HepG2 (cell line): ENCODE measurements around the gene CXXC5. TPM values are rescaled to one million over a fixed set of nuclear protein-coding genes. Genes with fewer than 3 reads are reported as not detected.

Experiments
- CREM ChIP-seq, 2 experiments: sonication (generic) in 1 of 2; formaldehyde crosslinking in 1 of 2; IDR thresholded peaks; 2 replicates each; pipeline versions ENCODE4 v1.4.0 to v1.6.1; 2016 to 2020; ENCODE audit warnings: antibody characterized with exemption in 1 of 2, mild to moderate bottlenecking in 1 of 2, missing genetic modification reagents in 1 of 2
- EP300 ChIP-seq, 3 experiments: sonication (generic) in 1 of 3; formaldehyde crosslinking in 1 of 3; IDR thresholded peaks; 2 replicates each; pipeline versions ENCODE4 v1.5.1 to v1.6.1; 2011 to 2020; ENCODE audit warnings: low read depth in 2 of 3, low read length in 2 of 3, borderline replicate concordance in 1 of 3, improper control_type of control experiment in 1 of 3, mild to moderate bottlenecking in 1 of 3, missing genetic modification reagents in 1 of 3, moderate library complexity in 1 of 3
- FLYWCH1 ChIP-seq: sonication (generic); formaldehyde crosslinking; IDR thresholded peaks from 2 replicates; pipeline ENCODE4 v1.8.1; 2023; ENCODE audit warnings: mild to moderate bottlenecking, missing genetic modification reagents
- FOXP4 ChIP-seq: sonication (generic); formaldehyde crosslinking; IDR thresholded peaks from 2 replicates; pipeline ENCODE4 v1.4.0; 2020; ENCODE audit warnings: missing genetic modification reagents
- HNRNPLL ChIP-seq: fragments of 200-400 bp; formaldehyde crosslinking; IDR thresholded peaks from 2 replicates; pipeline ENCODE4 v1.6.1; 2017; ENCODE audit warnings: mild to moderate bottlenecking, low read depth, low read length; ENCODE audit not compliant: poor library complexity, severe bottlenecking
- HOXA5 ChIP-seq: sonication (generic); formaldehyde crosslinking; IDR thresholded peaks from 2 replicates; pipeline ENCODE4 v1.4.0; 2020; ENCODE audit warnings: missing genetic modification reagents
- JUN ChIP-seq: sonication (generic); formaldehyde crosslinking; IDR thresholded peaks from 2 replicates; pipeline ENCODE4 v1.4.0; 2020; ENCODE audit warnings: mild to moderate bottlenecking, missing genetic modification reagents
- MIER3 ChIP-seq: IDR thresholded peaks from 2 replicates; pipeline ENCODE4 v1.6.1; 2016; ENCODE audit warnings: missing compliant biosample characterization, borderline replicate concordance
- MIXL1 ChIP-seq: IDR thresholded peaks from 2 replicates; pipeline ENCODE4 v1.6.1; 2016
- MYC ChIP-seq: sonication (generic); formaldehyde crosslinking; IDR thresholded peaks from 2 replicates; pipeline ENCODE4 v1.9.0; 2021; ENCODE audit warnings: missing genetic modification reagents, borderline replicate concordance
- NFE2L1 ChIP-seq: sonication (generic); formaldehyde crosslinking; IDR thresholded peaks from 2 replicates; pipeline ENCODE4 v1.4.0; 2020; ENCODE audit warnings: missing genetic modification reagents, mild to moderate bottlenecking, borderline replicate concordance
- PCBP1 ChIP-seq: fragments of 200-400 bp; formaldehyde crosslinking; IDR thresholded peaks from 2 replicates; pipeline ENCODE4 v1.6.1; 2017; ENCODE audit warnings: mild to moderate bottlenecking, low read depth, low read length, borderline replicate concordance
- REPIN1 ChIP-seq: sonication (generic); formaldehyde crosslinking; IDR thresholded peaks from 2 replicates; pipeline ENCODE4 v1.8.0; 2022; ENCODE audit warnings: missing genetic modification reagents, low read depth, mild to moderate bottlenecking, borderline replicate concordance
- RXRA ChIP-seq: sonication (generic); formaldehyde crosslinking; IDR thresholded peaks from 2 replicates; pipeline ENCODE4 v1.5.1; 2020; ENCODE audit warnings: missing genetic modification reagents
- SOX5 ChIP-seq: IDR thresholded peaks from 2 replicates; pipeline ENCODE4 v1.6.1; 2016; ENCODE audit warnings: borderline replicate concordance
- SP140L ChIP-seq: sonication (generic); formaldehyde crosslinking; IDR thresholded peaks from 2 replicates; pipeline ENCODE4 v1.4.0; 2020; ENCODE audit warnings: missing genetic modification reagents, borderline replicate concordance
- SSRP1 ChIP-seq: IDR thresholded peaks from 2 replicates; pipeline ENCODE4 v1.6.1; 2016; ENCODE audit warnings: control low read depth
- STAT5B ChIP-seq: sonication (generic); formaldehyde crosslinking; IDR thresholded peaks from 2 replicates; pipeline ENCODE4 v1.4.0; 2020; ENCODE audit warnings: missing genetic modification reagents
- ZNF143 ChIP-seq: sonication (generic); formaldehyde crosslinking; IDR thresholded peaks from 2 replicates; pipeline ENCODE4 v1.4.0; 2020; ENCODE audit warnings: missing genetic modification reagents
- ZNF205 ChIP-seq: IDR thresholded peaks from 2 replicates; pipeline ENCODE4 v1.6.1; 2018; ENCODE audit warnings: missing biosample characterization, missing genetic modification reagents
- ZNF281 ChIP-seq: sonication (generic); formaldehyde crosslinking; IDR thresholded peaks from 2 replicates; pipeline ENCODE4 v1.4.0; 2020; ENCODE audit warnings: missing genetic modification reagents, borderline replicate concordance
- ZNF30 ChIP-seq: sonication (generic); formaldehyde crosslinking; IDR thresholded peaks from 2 replicates; pipeline ENCODE4 v1.5.0; 2020; ENCODE audit warnings: mild to moderate bottlenecking, missing genetic modification reagents
- ZNF552 ChIP-seq: sonication (generic); formaldehyde crosslinking; IDR thresholded peaks from 2 replicates; pipeline ENCODE4 v1.9.0; 2022; ENCODE audit warnings: missing genetic modification reagents, mild to moderate bottlenecking, borderline replicate concordance
- ZNF616 ChIP-seq: sonication (generic); formaldehyde crosslinking; IDR thresholded peaks from 2 replicates; pipeline ENCODE4 v1.5.0; 2020; ENCODE audit warnings: low read depth, mild to moderate bottlenecking, missing genetic modification reagents
- ZNF724P ChIP-seq: sonication (generic); formaldehyde crosslinking; IDR thresholded peaks from 2 replicates; pipeline ENCODE4 v1.8.0; 2022; ENCODE audit warnings: missing genetic modification reagents, borderline replicate concordance
- ZNF768 ChIP-seq: sonication (generic); formaldehyde crosslinking; IDR thresholded peaks from 2 replicates; pipeline ENCODE4 v1.4.0; 2020; ENCODE audit warnings: missing genetic modification reagents
- polyA plus RNA-seq, 8 experiments: library from polyadenylated mRNA; depleted of rRNA in 3 of 8; stranded (reverse) in 7 of 8; unstranded in 1 of 8; fragments of >200 nt; fragmentation: Illumina TruSeq in 4 of 8; extraction: Trizol in 4 of 8; gene quantifications; 2 replicates each; pipeline versions ENCODE4 v1.2.1 to v1.2.3, GENCODE V29; 2011 to 2016; ENCODE audit warnings: low read depth in 4 of 8, missing spikeins in 1 of 8, mixed read lengths in 1 of 8; ENCODE audit not compliant: insufficient read depth in 1 of 8
- total RNA-seq, 5 experiments: library from RNA; depleted of rRNA; stranded (reverse); fragments of >200 nt; fragmentation: Illumina TruSeq; extraction: Trizol; gene quantifications; 2 replicates each; pipeline ENCODE4 v1.2.3, GENCODE V29; 2016; ENCODE audit warnings: low read depth in 1 of 5

Gene CXXC5
- total and polyA plus RNA-seq, 2 of the 13 experiments (the other 11 are each of a cell fraction or from before 2014, with no cell fraction given) = 32.3 to 33.0 TPM

- TF ChIP-seq ZNF724P (CRISPR knock-in tag) (peak; percentile 91; the same call in 1 of the 2 replicates), MIXL1 (peak; percentile 33; the same call in 1 of the 2 replicates), EP300 (IDR thresholded peaks at IDR 0.05; ENCODE audit: low read depth in 2 of 2, low read length in 2 of 2) (peak in 1 of 2 experiments; percentile 83; a peak in 3 of 4 replicates), EP300 (CRISPR knock-in tag; IDR thresholded peaks at IDR 0.05; ENCODE audit: borderline replicate concordance) (peak; percentile 58; the same call in 1 of the 2 replicates), ZNF552 (CRISPR knock-in tag) (peak; percentile 4; the same call in 1 of the 2 replicates), HOXA5 (CRISPR knock-in tag) (0 out of 2 replicates have a peak, but pooled peaks have one; percentile 19), ZNF281 (CRISPR knock-in tag) (peak; percentile 61), MIER3 (CRISPR knock-in tag) (no peak), ZNF143 (CRISPR knock-in tag) (no peak; the same call in 1 of the 2 replicates), JUN (CRISPR knock-in tag) (no peak), STAT5B (CRISPR knock-in tag) (no peak), SSRP1 (CRISPR knock-in tag) (no peak), FLYWCH1 (CRISPR knock-in tag) (no peak), FOXP4 (CRISPR knock-in tag) (peak; percentile 84), RXRA (CRISPR knock-in tag) (peak; percentile 65), ZNF768 (CRISPR knock-in tag) (peak; percentile 44; the same call in 1 of the 2 replicates), ZNF30 (CRISPR knock-in tag) (no peak), HNRNPLL (peak; percentile 34), REPIN1 (CRISPR knock-in tag) (peak; percentile 37; the same call in 1 of the 2 replicates), CREM (IDR thresholded peaks at IDR 0.05) (0 out of 2 replicates have a peak, but pooled peaks have one; percentile 45), CREM (CRISPR knock-in tag; IDR thresholded peaks at IDR 0.05) (no peak), SOX5 (peak; percentile 35; the same call in 1 of the 2 replicates), PCBP1 (0 out of 2 replicates have a peak, but pooled peaks have one; percentile 19), MYC (peak; percentile 61; the same call in 1 of the 2 replicates), SP140L (CRISPR knock-in tag) (peak; percentile 53; the same call in 1 of the 2 replicates), ZNF616 (CRISPR knock-in tag) (no peak), ZNF205 (peak; percentile 62), NFE2L1 (CRISPR knock-in tag) (no peak)
Observed at GRCh38 chr5:139701056-139701741, 53.0 kb downstream of the CXXC5 start (continued).
